Measurements from ENCODE around the gene SFXN4.
"Not testable (repeated sequence)": the region's sequence is repeated elsewhere in the genome, so short reads cannot be mapped to it uniquely, and the experiment has no call there.

Gene SFXN4

GRCh38 chr10:119203006-119203405, 37.5 kb upstream of the SFXN4 start:
- H3K4me3 ChIP-seq (ENCODE audit: low read length) = no peak overlapping the region
- TF ChIP-seq ZNF274 (IDR thresholded peaks at IDR 0.05; ENCODE audit: low read depth, low read length) = no peak

- no peak for TF ChIP-seq ZNF274 (IDR thresholded peaks at IDR 0.05; ENCODE audit: low read depth, low read length)
- no peak overlapping the region for H3K4me3 ChIP-seq (ENCODE audit: low read length)
Measured at GRCh38 chr10:119201233-119201632, 35.7 kb upstream of the SFXN4 start.

- no peak overlapping the region for H3K4me3 ChIP-seq (ENCODE audit: low read length)
- no peak for TF ChIP-seq ZNF274 (IDR thresholded peaks at IDR 0.05; ENCODE audit: low read depth, low read length)
Measured at GRCh38 chr10:119199231-119199992, 33.9 kb upstream of the SFXN4 start.

- H3K4me3 ChIP-seq (ENCODE audit: low read length) = no peak overlapping the region
- TF ChIP-seq ZNF274 (IDR thresholded peaks at IDR 0.05; ENCODE audit: low read depth, low read length) = no peak
Measured at GRCh38 chr10:119198438-119198837, 32.9 kb upstream of the SFXN4 start.

GRCh38 chr10:119197921-119198320, 32.4 kb upstream of the SFXN4 start:
- no peak for TF ChIP-seq ZNF274 (IDR thresholded peaks at IDR 0.05; ENCODE audit: low read depth, low read length)
- no peak overlapping the region for H3K4me3 ChIP-seq (ENCODE audit: low read length)

GRCh38 chr10:119191881-119192280, 26.4 kb upstream of the SFXN4 start:
- no peak for TF ChIP-seq ZNF274 (IDR thresholded peaks at IDR 0.05; ENCODE audit: low read depth, low read length)
- H3K4me3 ChIP-seq (ENCODE audit: low read length) = no peak overlapping the region

GRCh38 chr10:119190954-119191785, 25.7 kb upstream of the SFXN4 start:
- no peak overlapping the region for H3K4me3 ChIP-seq (ENCODE audit: low read length)
- TF ChIP-seq ZNF274 (IDR thresholded peaks at IDR 0.05; ENCODE audit: low read depth, low read length) = no peak

GRCh38 chr10:119190353-119190752, 24.8 kb upstream of the SFXN4 start:
- no peak overlapping the region for H3K4me3 ChIP-seq (ENCODE audit: low read length)
- TF ChIP-seq ZNF274 (IDR thresholded peaks at IDR 0.05; ENCODE audit: low read depth, low read length) = no peak

GRCh38 chr10:119189811-119190282, 24.3 kb upstream of the SFXN4 start:
- no peak for TF ChIP-seq ZNF274 (IDR thresholded peaks at IDR 0.05; ENCODE audit: low read depth, low read length)
- no peak overlapping the region for H3K4me3 ChIP-seq (ENCODE audit: low read length)

GRCh38 chr10:119183664-119184412, 18.3 kb upstream of the SFXN4 start:
- H3K4me3 ChIP-seq (ENCODE audit: low read length) = no peak overlapping the region
- TF ChIP-seq ZNF274 (IDR thresholded peaks at IDR 0.05; ENCODE audit: low read depth, low read length) = no peak

- not testable (repeated sequence) for H3K4me3 ChIP-seq (ENCODE audit: low read length)
Measured at GRCh38 chr10:119180850-119181400, 15.4 kb upstream of the SFXN4 start.

GRCh38 chr10:119178372-119179119, 13.0 kb upstream of the SFXN4 start, which contains the start of gene PRDX3:
Gene PRDX3 (minus strand): TSS chr10:119178812. CDS start chr10:119178790, 22 bp downstream.
- no peak for TF ChIP-seq ZNF274 (IDR thresholded peaks at IDR 0.05; ENCODE audit: low read depth, low read length)
- peak within 1 kb of the TSS; percentile 86 for H3K4me3 ChIP-seq (ENCODE audit: low read length)

- H3K4me3 ChIP-seq (ENCODE audit: low read length) = peak overlapping the region; percentile 86
- no peak for TF ChIP-seq ZNF274 (IDR thresholded peaks at IDR 0.05; ENCODE audit: low read depth, low read length)
Measured at GRCh38 chr10:119177708-119178371, 12.3 kb upstream of the SFXN4 start.
